Astrocyte (in vitro differentiated cells and primary cell): ENCODE data around the gene RPS4Y2. TPM values are rescaled to one million over a fixed set of nuclear protein-coding genes. Genes with fewer than 3 reads are reported as not detected.

ENCODE experiments used
- DNase-seq: peaks from one replicate; pipeline ENCODE4 v3.0.0-alpha.2; 2010; ENCODE audit warnings: low read depth
- FAIRE-seq: peaks from 2 replicates; lab custom pipeline; 2011; peaks lifted over from hg19 to GRCh38; lab: Jason Lieb, UNC
- H2AFZ ChIP-seq: 2 replicates; pipeline ENCODE4 v1.6.0; 2012; ENCODE audit warnings: low read depth, low read length, inconsistent platforms
- H3K27ac ChIP-seq: 2 replicates; pipeline ENCODE4 v1.5.1; 2011; ENCODE audit warnings: low read depth, low read length, inconsistent platforms
- H3K27me3 ChIP-seq: 2 replicates; pipeline ENCODE4 v1.6.0; 2011; ENCODE audit warnings: low read length, inconsistent platforms; ENCODE audit not compliant: insufficient read depth
- H3K36me3 ChIP-seq: 2 replicates; pipeline ENCODE4 v1.5.1; 2011; ENCODE audit warnings: low read length, inconsistent platforms; ENCODE audit not compliant: insufficient read depth
- H3K4me1 ChIP-seq: 2 replicates; pipeline ENCODE4 v1.5.1; 2011; ENCODE audit warnings: low read length, inconsistent platforms; ENCODE audit not compliant: insufficient read depth
- H3K4me2 ChIP-seq: 2 replicates; pipeline ENCODE4 v1.6.0; 2012; ENCODE audit warnings: low read length, inconsistent platforms
- H3K4me3 ChIP-seq: 2 replicates; pipeline ENCODE4 v1.5.1; 2011; ENCODE audit warnings: low read depth, mild to moderate bottlenecking, low read length, inconsistent platforms; ENCODE audit not compliant: insufficient read depth
- H3K79me2 ChIP-seq: 2 replicates; pipeline ENCODE4 v1.6.0; 2012; ENCODE audit warnings: mild to moderate bottlenecking, low read length, inconsistent platforms; ENCODE audit not compliant: insufficient read depth
- H3K9ac ChIP-seq: 2 replicates; pipeline ENCODE4 v1.6.0; 2012; ENCODE audit warnings: mild to moderate bottlenecking, low read length, inconsistent platforms
- H3K9me3 ChIP-seq: 2 replicates; pipeline ENCODE4 v1.5.1; 2012; ENCODE audit warnings: low read depth, mild to moderate bottlenecking, low read length, inconsistent platforms; ENCODE audit not compliant: insufficient read depth
- H4K20me1 ChIP-seq: 2 replicates; pipeline ENCODE4 v1.6.0; 2012; ENCODE audit warnings: low read length, inconsistent platforms; ENCODE audit not compliant: insufficient read depth
- H3K27ac Mint-ChIP-seq: one replicate; pipeline ENCODE4 v1.8.0; 2021; ENCODE audit warnings: mild to moderate bottlenecking, mixed read lengths; ENCODE audit not compliant: unreplicated experiment
- H3K27me3 Mint-ChIP-seq: one replicate; pipeline ENCODE4 v1.8.0; 2021; ENCODE audit warnings: low read depth, mixed read lengths; ENCODE audit not compliant: unreplicated experiment
- H3K36me3 Mint-ChIP-seq: one replicate; pipeline ENCODE4 v1.8.0; 2021; ENCODE audit warnings: low read depth, mixed read lengths; ENCODE audit not compliant: unreplicated experiment
- H3K4me1 Mint-ChIP-seq: one replicate; pipeline ENCODE4 v1.8.0; 2021; ENCODE audit warnings: low read depth, mixed read lengths; ENCODE audit not compliant: unreplicated experiment
- H3K4me3 Mint-ChIP-seq: one replicate; pipeline ENCODE4 v1.8.0; 2021; ENCODE audit warnings: mild to moderate bottlenecking, moderate library complexity, mixed read lengths; ENCODE audit not compliant: unreplicated experiment
- H3K9me3 Mint-ChIP-seq: one replicate; pipeline ENCODE4 v1.8.0; 2021; ENCODE audit warnings: mild to moderate bottlenecking, mixed read lengths; ENCODE audit not compliant: unreplicated experiment
- EZH2 ChIP-seq: IDR thresholded peaks from 2 replicates; pipeline ENCODE4 v1.6.1; 2012; ENCODE audit warnings: mild to moderate bottlenecking, low read length, inconsistent platforms; ENCODE audit not compliant: insufficient read depth
- total RNA-seq: library from RNA; stranded (reverse); gene quantifications from 2 replicates; pipeline ENCODE4 v1.2.1, GENCODE V29; 2021
- TF ChIP-seq, protein P1 (sequence below): IDR thresholded peaks from 2 replicates; pipeline ENCODE4 v1.5.1; 2011; ENCODE audit warnings: low read depth, mild to moderate bottlenecking, inconsistent platforms, low read length, moderate library complexity; ENCODE audit not compliant: insufficient read depth

The RPS4Y2 gene
- total RNA-seq, 1 donor from 2014 or later, result not detected

DNA sequence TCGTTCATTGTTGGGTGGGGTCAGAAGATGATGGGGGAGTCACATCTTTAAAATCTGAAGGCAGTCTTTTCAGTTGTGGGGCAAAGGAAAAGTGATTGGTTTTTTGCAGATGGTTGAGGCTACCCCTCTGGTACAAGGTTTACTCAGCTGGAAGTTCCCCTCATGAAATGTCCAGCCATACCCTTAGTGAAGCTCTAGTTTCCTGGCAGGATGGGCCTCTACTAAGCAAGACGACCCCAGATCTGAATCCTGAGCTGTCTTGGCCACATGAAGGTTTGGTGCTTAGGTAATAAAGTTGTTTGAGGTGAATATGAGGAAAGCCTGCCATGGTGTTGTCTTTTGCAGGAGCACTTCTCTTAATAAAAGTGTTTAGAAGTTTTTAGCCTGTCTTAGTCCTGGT, 9.2 kb downstream of the RPS4Y2 start:
- H3K9me3 Mint-ChIP-seq, result peaks cover 2% of the 10 kb centered on the region
- TF ChIP-seq, protein P1, sequence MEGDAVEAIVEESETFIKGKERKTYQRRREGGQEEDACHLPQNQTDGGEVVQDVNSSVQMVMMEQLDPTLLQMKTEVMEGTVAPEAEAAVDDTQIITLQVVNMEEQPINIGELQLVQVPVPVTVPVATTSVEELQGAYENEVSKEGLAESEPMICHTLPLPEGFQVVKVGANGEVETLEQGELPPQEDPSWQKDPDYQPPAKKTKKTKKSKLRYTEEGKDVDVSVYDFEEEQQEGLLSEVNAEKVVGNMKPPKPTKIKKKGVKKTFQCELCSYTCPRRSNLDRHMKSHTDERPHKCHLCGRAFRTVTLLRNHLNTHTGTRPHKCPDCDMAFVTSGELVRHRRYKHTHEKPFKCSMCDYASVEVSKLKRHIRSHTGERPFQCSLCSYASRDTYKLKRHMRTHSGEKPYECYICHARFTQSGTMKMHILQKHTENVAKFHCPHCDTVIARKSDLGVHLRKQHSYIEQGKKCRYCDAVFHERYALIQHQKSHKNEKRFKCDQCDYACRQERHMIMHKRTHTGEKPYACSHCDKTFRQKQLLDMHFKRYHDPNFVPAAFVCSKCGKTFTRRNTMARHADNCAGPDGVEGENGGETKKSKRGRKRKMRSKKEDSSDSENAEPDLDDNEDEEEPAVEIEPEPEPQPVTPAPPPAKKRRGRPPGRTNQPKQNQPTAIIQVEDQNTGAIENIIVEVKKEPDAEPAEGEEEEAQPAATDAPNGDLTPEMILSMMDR, result no peak
- no peaks in the 10 kb centered on the region for H3K36me3 Mint-ChIP-seq
- Histone ChIP-seq H3K27ac (no peak overlapping the region), H3K4me3 (no peak overlapping the region), H4K20me1 (no peaks in the 10 kb centered on the region), H2AFZ (no peak overlapping the region), H3K9ac (no peak overlapping the region), H3K36me3 (no peaks in the 10 kb centered on the region), H3K4me2 (no peak overlapping the region), H3K9me3 (no peaks in the 10 kb centered on the region), H3K4me1 (no peaks in the 10 kb centered on the region), H3K79me2 (no peaks in the 10 kb centered on the region), H3K27me3 (no peaks in the 10 kb centered on the region)
- H3K27ac Mint-ChIP-seq, result no peak overlapping the region
- H3K4me1 Mint-ChIP-seq, result no peaks in the 10 kb centered on the region
- H3K27me3 Mint-ChIP-seq, result no peaks in the 10 kb centered on the region
- no peak for DNase-seq
- H3K4me3 Mint-ChIP-seq, result no peak overlapping the region
- FAIRE-seq, result no peak

DNA sequence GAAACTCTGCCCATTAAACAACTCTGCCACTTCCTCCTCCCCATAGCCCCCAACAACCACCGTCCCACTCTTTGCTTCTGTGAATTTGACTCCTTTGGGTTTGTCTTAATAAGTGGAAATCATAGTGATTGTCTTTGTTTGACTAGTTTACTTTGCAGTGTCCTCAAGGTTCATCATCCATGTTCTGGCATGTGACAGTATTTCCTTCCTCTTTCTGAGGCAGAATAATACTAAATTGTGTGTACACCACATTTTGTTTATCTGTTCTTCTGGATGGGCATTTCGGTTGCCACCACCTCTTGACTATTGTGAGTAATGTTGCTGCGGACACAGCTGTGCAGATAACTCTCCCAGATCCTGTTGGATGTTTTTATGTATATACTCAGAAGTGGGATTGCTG, 14.8 kb downstream of the RPS4Y2 start:
- Mint-ChIP-seq H3K9me3 (peaks cover 4% of the 10 kb centered on the region), H3K27me3 (no peaks in the 10 kb centered on the region), H3K27ac (no peak overlapping the region), H3K36me3 (no peaks in the 10 kb centered on the region), H3K4me3 (no peak overlapping the region), H3K4me1 (no peaks in the 10 kb centered on the region)
- Histone ChIP-seq H3K79me2 (no peaks in the 10 kb centered on the region), H3K36me3 (no peaks in the 10 kb centered on the region), H3K27ac (no peak overlapping the region), H2AFZ (no peak overlapping the region), H3K27me3 (no peaks in the 10 kb centered on the region), H3K4me2 (no peak overlapping the region), H3K4me3 (no peak overlapping the region), H4K20me1 (no peaks in the 10 kb centered on the region), H3K9ac (no peak overlapping the region), H3K9me3 (no peaks in the 10 kb centered on the region), H3K4me1 (no peaks in the 10 kb centered on the region)
- no peak for TF ChIP-seq EZH2
- TF ChIP-seq, protein P1, result no peak
- DNase-seq (no peak), FAIRE-seq (no peak)

DNA sequence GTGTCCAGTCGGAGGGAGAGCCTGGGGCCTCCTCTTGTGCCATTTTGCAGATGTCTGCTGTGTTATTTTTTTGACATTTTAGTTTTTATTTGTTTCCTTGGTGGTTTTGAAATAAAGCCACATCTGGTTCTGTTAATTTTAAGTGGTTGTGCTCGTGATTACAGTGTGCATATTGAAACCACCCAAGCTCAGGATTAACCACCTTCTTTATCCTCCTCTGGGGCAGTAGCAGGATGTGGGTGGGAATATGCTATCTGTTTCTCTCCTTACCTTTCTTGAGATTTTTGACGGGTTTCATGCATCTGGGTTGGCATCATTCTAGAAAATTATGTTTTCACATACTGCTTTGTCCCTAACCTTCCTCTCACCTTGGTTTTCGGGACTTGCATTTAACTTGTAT, 20.2 kb downstream of the RPS4Y2 start:
- FAIRE-seq, result no peak
- no peaks in the 10 kb centered on the region for H3K9me3 ChIP-seq
- H4K20me1 ChIP-seq, result no peaks in the 10 kb centered on the region
- no peak overlapping the region for H3K4me3 ChIP-seq
- Mint-ChIP-seq H3K9me3 (peaks cover 2% of the 10 kb centered on the region), H3K4me1 (no peaks in the 10 kb centered on the region), H3K27me3 (no peaks in the 10 kb centered on the region), H3K36me3 (no peaks in the 10 kb centered on the region), H3K4me3 (no peak overlapping the region), H3K27ac (no peak overlapping the region)
- H3K36me3 ChIP-seq, result no peaks in the 10 kb centered on the region
- H3K4me2 ChIP-seq, result no peak overlapping the region
- no peak for DNase-seq
- H2AFZ ChIP-seq, result no peak overlapping the region
- no peaks in the 10 kb centered on the region for H3K79me2 ChIP-seq
- H3K27ac ChIP-seq, result no peak overlapping the region
- H3K27me3 ChIP-seq, result no peaks in the 10 kb centered on the region
- no peak overlapping the region for H3K9ac ChIP-seq
- H3K4me1 ChIP-seq, result no peaks in the 10 kb centered on the region
- TF ChIP-seq, protein P1, result no peak
- TF ChIP-seq EZH2, result no peak
